Hepatocyte (in vitro differentiated cells): ENCODE data around the gene SRRM2. TPM values are rescaled to one million over a fixed set of nuclear protein-coding genes. Genes with fewer than 3 reads are reported as not detected.

Source experiments
- DNase-seq: peaks from one replicate; pipeline ENCODE4 v3.0.0-alpha.2; 2016; ENCODE audit warnings: low spot score
- H2AFZ ChIP-seq: fragments of 200-600 bp; sonication (generic); 2 replicates; pipeline ENCODE4 v1.6.0; 2016; ENCODE audit warnings: antibody characterized with exemption, mild to moderate bottlenecking
- H3K27ac ChIP-seq: fragments of 200-600 bp; sonication (generic); 2 replicates; pipeline ENCODE4 v1.5.1; 2016; ENCODE audit warnings: mild to moderate bottlenecking
- H3K27me3 ChIP-seq: fragments of 200-600 bp; sonication (generic); 2 replicates; pipeline ENCODE4 v1.6.1; 2016
- H3K36me3 ChIP-seq: fragments of 200-600 bp; sonication (generic); replicated peaks from 2 replicates; pipeline ENCODE4 v1.5.1; 2016; ENCODE audit warnings: low read depth; ENCODE audit not compliant: insufficient read depth
- H3K4me1 ChIP-seq: fragments of 200-600 bp; sonication (generic); 2 replicates; pipeline ENCODE4 v1.5.1; 2016; ENCODE audit warnings: mild to moderate bottlenecking, moderate library complexity; ENCODE audit not compliant: insufficient read depth
- H3K4me2 ChIP-seq: fragments of 200-600 bp; sonication (generic); 2 replicates; pipeline ENCODE4 v1.6.0; 2016
- H3K4me3 ChIP-seq: fragments of 200-600 bp; sonication (generic); 2 replicates; pipeline ENCODE4 v1.5.1; 2016; ENCODE audit warnings: mild to moderate bottlenecking
- H3K79me2 ChIP-seq: fragments of 200-600 bp; sonication (generic); 2 replicates; pipeline ENCODE4 v1.6.0; 2017; ENCODE audit warnings: mild to moderate bottlenecking
- H3K9me2 ChIP-seq: fragments of 200-600 bp; sonication (generic); replicated peaks from 2 replicates; pipeline ENCODE4 v1.6.0; 2017; ENCODE audit warnings: mild to moderate bottlenecking; ENCODE audit not compliant: insufficient read depth
- H3K9me3 ChIP-seq: fragments of 200-600 bp; sonication (generic); 2 replicates; pipeline ENCODE4 v1.5.1; 2016; ENCODE audit warnings: low read depth, mild to moderate bottlenecking
- H4K20me1 ChIP-seq: fragments of 200-600 bp; sonication (generic); 2 replicates; pipeline ENCODE4 v1.6.0; 2016; ENCODE audit warnings: mild to moderate bottlenecking; ENCODE audit not compliant: insufficient read depth, poor library complexity, severe bottlenecking
- EZH2 ChIP-seq: fragments of 200-600 bp; sonication (generic); IDR thresholded peaks from 2 replicates; pipeline ENCODE4 v1.6.1; 2016; ENCODE audit warnings: antibody characterized with exemption, mild to moderate bottlenecking, borderline replicate concordance
- EZH2phosphoT487 ChIP-seq: fragments of 200-600 bp; sonication (generic); IDR thresholded peaks from one replicate; pipeline ENCODE4 v1.6.1; 2018; ENCODE audit warnings: antibody characterized with exemption, mild to moderate bottlenecking, low read depth, moderate library complexity; ENCODE audit not compliant: unreplicated experiment, severe bottlenecking
- WGBS: methylation state at CpG from one replicate; pipeline ENCODE4 v1.1.6; 2016; ENCODE audit warnings: low lambda C conversion rate; ENCODE audit errors: missing lambda C conversion rate; 5-methylcytosine and 5-hydroxymethylcytosine counted together
- polyA plus RNA-seq: library from polyadenylated mRNA; unstranded; fragments of >200 nt; fragmentation: Nextera tagmentation; extraction: Ambion mirVana; gene quantifications from 2 replicates; pipeline ENCODE4 v1.2.1, GENCODE V29; 2016
- total RNA-seq: library from RNA; depleted of rRNA; stranded (reverse); fragments of >200 nt; gene quantifications from 2 replicates; pipeline ENCODE4 v1.2.3, GENCODE V29; 2014
- TF ChIP-seq, protein P1 (sequence below): fragments of 200-600 bp; sonication (generic); IDR thresholded peaks from 2 replicates; pipeline ENCODE4 v1.5.1; 2016; ENCODE audit warnings: antibody characterized with exemption, mild to moderate bottlenecking; ENCODE audit not compliant: poor library complexity

SRRM2 gene
- total and polyA plus RNA-seq, 2 experiments from 2014 or later = 142 to 403 TPM

DNA sequence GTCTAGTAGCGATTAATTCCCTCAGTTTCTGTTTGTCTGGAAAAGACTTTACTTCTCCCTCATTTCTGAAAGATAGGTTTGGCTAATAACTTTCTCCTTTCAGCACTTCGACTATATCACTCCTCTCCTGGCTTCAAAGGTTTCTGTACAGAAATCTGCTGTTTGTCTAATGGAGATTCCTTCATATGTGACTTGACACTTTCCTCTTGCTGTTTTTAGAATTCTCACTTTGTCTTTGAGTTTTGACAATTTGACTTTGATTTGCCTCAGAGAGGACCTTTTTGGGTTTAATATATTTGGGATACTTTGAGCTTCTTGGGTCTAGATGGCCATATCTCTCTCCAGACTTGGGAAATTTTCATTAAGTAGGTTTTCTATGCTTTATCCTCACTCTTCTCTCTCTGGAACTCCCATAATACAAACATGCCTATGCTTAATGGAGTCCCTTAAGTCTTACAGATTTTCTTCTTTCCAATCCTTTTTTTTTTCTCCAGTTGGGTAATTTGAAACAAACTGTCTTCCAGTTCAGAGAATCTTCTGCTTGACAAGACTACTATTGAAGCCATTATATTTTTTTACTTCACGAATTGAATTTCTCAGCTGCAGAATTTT is 56.8 kb downstream of the SRRM2 start:
- no peaks in the 10 kb centered on the region for H4K20me1 ChIP-seq
- no peak overlapping the region for H3K4me2 ChIP-seq
- TF ChIP-seq, protein P1, sequence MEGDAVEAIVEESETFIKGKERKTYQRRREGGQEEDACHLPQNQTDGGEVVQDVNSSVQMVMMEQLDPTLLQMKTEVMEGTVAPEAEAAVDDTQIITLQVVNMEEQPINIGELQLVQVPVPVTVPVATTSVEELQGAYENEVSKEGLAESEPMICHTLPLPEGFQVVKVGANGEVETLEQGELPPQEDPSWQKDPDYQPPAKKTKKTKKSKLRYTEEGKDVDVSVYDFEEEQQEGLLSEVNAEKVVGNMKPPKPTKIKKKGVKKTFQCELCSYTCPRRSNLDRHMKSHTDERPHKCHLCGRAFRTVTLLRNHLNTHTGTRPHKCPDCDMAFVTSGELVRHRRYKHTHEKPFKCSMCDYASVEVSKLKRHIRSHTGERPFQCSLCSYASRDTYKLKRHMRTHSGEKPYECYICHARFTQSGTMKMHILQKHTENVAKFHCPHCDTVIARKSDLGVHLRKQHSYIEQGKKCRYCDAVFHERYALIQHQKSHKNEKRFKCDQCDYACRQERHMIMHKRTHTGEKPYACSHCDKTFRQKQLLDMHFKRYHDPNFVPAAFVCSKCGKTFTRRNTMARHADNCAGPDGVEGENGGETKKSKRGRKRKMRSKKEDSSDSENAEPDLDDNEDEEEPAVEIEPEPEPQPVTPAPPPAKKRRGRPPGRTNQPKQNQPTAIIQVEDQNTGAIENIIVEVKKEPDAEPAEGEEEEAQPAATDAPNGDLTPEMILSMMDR = no peak
- no peak for TF ChIP-seq EZH2phosphoT487
- no peak for TF ChIP-seq EZH2
- DNase-seq = no peak
- H2AFZ ChIP-seq = no peak overlapping the region
- H3K9me2 ChIP-seq = no peaks in the 10 kb centered on the region
- no peak overlapping the region for H3K27ac ChIP-seq
- 75% methylated on average over 3 of the region's 3 CpGs for WGBS
- H3K27me3 ChIP-seq = no peaks in the 10 kb centered on the region
- no peaks in the 10 kb centered on the region for H3K4me1 ChIP-seq
- H3K36me3 ChIP-seq = no peaks in the 10 kb centered on the region
- no peaks in the 10 kb centered on the region for H3K79me2 ChIP-seq
- no peak overlapping the region for H3K4me3 ChIP-seq
- H3K9me3 ChIP-seq = no peaks in the 10 kb centered on the region

DNA sequence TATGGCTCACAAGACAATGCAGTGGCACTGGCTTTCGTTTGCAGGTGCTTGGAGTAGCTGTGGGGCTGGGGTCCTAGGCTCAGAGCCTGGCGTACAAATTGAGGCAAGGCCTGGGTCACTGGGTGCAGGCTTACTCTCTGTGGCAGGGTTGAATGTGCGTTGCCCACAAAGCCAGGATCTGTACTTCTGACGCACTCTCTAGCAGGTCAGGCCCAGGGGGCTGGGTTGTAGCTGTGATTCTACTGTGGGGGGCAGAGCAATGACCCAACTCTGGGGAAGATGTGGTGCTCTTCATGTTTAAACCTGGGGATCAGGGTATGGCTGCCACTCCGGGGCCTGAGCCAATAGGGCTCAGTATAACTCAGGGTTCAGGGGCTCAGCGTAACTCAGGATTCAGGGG is 58.2 kb downstream of the SRRM2 start:
- Histone ChIP-seq H3K36me3 (no peaks in the 10 kb centered on the region), H3K27me3 (no peaks in the 10 kb centered on the region), H3K79me2 (no peaks in the 10 kb centered on the region), H2AFZ (no peak overlapping the region), H3K4me1 (peaks cover 4% of the 10 kb centered on the region), H3K27ac (no peak overlapping the region), H3K9me3 (no peaks in the 10 kb centered on the region), H3K4me2 (no peak overlapping the region), H3K4me3 (no peak overlapping the region), H3K9me2 (no peaks in the 10 kb centered on the region), H4K20me1 (no peaks in the 10 kb centered on the region)
- no peak for DNase-seq
- no peak for TF ChIP-seq EZH2phosphoT487
- WGBS = 92% methylated on average over 6 of the region's 6 CpGs

DNA sequence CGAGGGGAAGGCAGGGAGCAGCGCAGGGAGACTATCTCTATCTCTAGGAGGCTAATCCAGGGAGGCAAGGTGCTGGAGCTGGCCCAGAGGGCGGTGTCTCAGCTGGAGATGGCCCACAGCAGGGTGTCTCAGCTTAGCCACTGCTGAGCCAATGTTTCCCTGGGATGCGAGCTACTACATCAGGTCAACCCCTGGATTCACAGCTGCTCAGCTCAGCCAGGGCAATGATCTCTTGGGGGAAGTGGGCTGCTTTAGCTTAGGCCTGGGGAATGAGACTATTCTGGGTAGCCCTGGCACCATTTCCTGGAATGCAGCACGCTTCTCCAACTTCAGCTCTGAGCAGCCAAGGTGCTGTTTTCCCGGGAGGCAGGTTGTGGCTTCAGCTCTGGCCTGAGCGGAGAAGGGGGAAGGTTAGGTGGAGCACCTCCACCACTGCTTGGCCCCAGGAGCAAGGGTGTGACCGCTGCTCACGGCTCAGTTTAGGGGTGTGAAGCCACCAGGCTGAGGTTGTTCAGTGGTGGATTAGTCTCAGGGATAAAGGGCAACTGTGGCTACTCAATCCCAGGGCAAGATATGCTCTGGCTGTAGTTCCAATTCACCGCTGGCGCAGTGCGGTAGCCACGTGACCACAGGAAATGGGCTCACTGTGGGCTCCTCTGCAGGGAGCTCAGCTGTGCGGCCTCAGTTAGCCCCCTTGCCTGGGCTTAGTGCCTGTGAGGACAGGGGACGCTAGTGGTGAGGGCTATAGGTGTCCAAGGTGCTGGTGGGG is 59.4 kb downstream of the SRRM2 start:
- WGBS = 74% methylated on average over 15 of the region's 15 CpGs
- no peaks in the 10 kb centered on the region for H3K27me3 ChIP-seq
- H3K4me2 ChIP-seq = no peak overlapping the region
- no peak overlapping the region for H3K4me3 ChIP-seq
- H3K79me2 ChIP-seq = no peaks in the 10 kb centered on the region
- TF ChIP-seq EZH2 = no peak
- TF ChIP-seq, protein P1 = no peak
- TF ChIP-seq EZH2phosphoT487 = no peak
- DNase-seq = no peak
- no peak overlapping the region for H3K27ac ChIP-seq
- H4K20me1 ChIP-seq = no peaks in the 10 kb centered on the region
- peaks cover 6% of the 10 kb centered on the region for H3K4me1 ChIP-seq
- no peaks in the 10 kb centered on the region for H3K36me3 ChIP-seq
- no peak overlapping the region for H2AFZ ChIP-seq
- H3K9me2 ChIP-seq = no peaks in the 10 kb centered on the region
- no peaks in the 10 kb centered on the region for H3K9me3 ChIP-seq

DNA sequence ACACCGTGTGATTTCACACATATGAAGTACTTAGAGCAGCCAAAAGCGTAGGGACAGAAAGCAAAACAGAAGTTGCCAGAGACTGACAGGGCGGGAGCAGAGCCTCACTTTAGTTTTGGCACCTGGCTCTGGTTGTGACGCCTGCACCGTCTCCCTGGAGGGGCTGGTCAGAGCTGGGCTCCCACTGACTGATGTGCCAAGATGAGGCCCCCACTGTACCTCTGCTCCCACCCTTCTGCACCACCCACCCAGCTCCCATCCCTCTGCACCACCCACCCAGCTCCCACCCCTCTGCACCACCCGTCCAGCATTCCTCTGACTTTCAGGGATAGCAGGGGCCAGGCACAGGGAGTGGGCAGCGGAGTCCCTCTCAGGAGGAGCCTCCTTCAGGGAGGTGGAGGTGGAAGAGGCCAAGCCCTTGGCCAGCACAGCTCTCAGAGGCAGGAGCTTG is 61.4 kb downstream of the SRRM2 start:
- Histone ChIP-seq H3K79me2 (no peaks in the 10 kb centered on the region), H3K4me1 (peaks cover 6% of the 10 kb centered on the region), H3K4me2 (no peak overlapping the region), H3K9me2 (no peaks in the 10 kb centered on the region), H3K9me3 (no peaks in the 10 kb centered on the region), H3K36me3 (no peaks in the 10 kb centered on the region), H4K20me1 (no peaks in the 10 kb centered on the region), H3K4me3 (no peak overlapping the region), H2AFZ (no peak overlapping the region), H3K27me3 (no peaks in the 10 kb centered on the region), H3K27ac (no peak overlapping the region)
- WGBS = 90% methylated on average over 6 of the region's 7 CpGs
- DNase-seq = no peak
- TF ChIP-seq EZH2phosphoT487 (no peak), EZH2 (no peak)
- TF ChIP-seq, protein P1 = no peak
